ENCODE results near the gene MAN1A1.

The MAN1A1 gene

DNA sequence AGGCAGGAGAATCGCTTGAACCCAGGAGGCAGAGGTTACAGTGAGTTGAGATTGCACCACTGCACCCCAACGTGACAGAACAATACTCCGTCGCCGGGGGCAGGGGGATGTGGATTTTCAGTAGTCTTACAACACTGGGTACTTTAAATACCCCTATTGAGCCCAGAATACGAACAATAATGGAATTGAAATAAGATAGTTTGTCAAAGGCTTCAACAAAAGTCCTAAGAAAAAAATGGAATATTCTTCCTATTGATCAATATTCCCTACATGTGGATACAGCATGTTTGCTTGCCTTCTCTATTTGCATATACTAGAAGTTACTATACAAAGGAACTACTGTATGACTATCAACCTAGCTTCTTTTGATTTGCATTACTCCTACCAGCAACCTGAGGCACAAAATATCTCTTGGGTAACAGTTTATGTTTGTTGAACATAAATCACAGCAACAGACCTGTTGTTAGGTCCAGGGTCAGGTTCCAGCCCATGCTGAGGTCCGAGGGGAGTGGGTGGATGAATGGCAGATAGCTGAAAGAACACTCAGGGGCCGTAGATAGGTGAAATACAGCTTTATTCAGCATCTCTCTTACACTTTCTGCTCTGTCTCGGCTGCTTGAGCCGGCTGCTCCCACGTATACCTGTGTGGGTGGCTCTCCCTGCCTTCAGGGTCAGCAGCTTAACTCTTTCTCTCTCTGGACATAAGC, 23.8 kb downstream of the MAN1A1 start:
- DNase-seq (ENCODE audit: low read depth in 3 of 3) = no peak

DNA sequence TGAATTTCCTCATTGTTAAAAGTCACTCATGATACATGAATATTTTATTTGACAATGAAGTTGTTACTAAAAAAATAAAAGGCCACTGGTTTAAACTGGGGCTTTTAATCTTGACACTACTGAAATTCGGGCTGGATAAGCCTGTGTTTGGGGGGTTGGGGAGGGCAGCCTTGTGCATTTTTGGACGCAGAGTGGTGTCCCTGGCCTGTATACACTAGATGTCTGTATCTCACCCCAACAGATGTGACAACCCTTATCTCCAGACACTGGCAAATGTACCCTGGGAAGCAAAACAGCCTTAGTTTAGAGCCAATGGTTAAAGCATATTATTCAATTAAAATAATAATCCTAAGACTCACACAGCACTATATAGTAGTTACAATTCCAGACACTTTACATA, 24.8 kb downstream of the MAN1A1 start:
- no peak for DNase-seq (ENCODE audit: low read depth in 3 of 3)

DNA sequence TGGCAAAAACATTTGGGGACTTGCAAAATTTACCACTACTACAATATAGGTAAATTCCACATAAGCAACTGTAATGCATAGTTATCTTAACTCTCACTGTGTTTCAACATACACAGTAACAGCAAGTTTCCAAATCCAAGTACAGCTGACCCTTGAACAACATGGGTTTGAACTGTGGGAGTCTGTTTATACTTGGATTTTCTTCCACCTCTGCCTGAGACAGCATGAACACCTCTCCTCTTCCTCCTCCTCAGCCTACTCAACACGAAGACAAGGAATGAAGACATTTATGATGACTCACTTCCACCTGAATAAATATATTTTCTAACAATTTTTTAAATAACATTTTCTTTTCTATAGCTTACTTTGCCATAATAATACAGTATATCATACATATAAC, 25.6 kb downstream of the MAN1A1 start:
- DNase-seq (ENCODE audit: low read depth in 3 of 3) = no peak

DNA sequence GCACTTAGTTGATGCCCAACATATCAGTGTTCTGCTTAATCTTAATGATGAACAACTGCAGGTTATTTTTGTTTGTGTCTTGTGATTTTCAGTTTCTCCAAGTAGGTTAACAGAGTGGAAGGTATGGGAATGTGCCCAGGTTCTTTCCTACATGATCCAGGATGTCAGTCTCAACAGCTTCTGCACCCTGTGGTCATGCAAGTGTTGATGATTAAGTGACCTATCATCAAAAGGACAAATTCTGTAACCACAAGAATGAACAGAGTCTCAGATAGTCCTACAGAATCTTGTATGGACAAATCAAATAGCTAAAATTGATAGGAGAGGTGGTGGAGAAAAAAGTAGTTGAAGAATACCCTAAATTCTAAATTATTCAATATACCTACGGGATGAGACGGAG, 26.1 kb downstream of the MAN1A1 start:
- no peak for DNase-seq (ENCODE audit: low read depth in 3 of 3)

DNA sequence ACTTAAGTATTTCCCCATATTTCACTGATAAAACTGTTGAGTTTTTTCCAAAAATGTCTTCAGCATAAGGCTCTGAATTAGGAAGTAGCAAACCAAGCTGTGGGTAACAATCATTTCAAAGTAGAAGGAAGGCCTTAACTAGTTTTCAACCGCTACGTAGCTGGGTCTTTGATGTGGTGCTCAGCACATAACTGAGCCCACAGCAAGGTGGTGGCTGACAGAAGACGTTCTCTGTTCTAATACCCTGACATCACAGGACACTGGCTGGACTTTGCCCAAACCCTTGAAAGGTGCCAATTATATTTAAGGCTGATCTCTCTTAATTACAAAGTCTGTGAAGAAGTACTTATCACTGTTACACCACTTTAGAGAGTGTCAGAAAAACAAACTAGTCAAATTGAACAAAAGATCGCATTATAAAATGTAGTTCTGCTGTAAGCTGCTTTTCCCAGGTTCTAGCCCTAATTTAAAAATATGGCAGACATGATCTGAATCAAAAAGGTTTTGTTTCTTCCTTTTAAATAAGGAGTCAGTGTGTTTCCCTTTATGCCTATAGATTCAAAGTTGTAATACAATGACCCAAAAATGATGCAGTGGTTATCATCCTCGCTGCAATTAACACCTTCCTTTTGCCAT, 26.7 kb downstream of the MAN1A1 start:
- no peak for DNase-seq (ENCODE audit: low read depth in 3 of 3)

DNA sequence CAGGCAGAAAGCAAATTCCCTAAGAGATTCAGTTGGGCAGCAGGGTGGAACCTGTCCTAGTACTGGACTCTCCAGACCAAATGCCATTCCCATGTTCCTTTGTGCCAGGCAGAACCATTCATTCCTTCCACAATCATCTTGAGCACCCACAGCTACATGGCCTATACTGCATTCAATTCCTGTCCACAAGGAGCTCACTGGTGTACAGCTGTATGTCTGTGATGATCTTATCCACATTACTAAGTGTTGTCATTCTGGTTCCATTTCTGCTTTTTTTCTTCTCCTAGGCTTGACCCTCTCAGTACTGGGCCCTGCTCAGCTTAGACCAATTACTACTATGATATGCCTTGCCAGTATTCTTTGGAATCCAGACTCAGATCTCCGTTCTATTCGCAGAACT, 27.5 kb downstream of the MAN1A1 start:
- no peak for DNase-seq (ENCODE audit: low read depth in 3 of 3)

DNA sequence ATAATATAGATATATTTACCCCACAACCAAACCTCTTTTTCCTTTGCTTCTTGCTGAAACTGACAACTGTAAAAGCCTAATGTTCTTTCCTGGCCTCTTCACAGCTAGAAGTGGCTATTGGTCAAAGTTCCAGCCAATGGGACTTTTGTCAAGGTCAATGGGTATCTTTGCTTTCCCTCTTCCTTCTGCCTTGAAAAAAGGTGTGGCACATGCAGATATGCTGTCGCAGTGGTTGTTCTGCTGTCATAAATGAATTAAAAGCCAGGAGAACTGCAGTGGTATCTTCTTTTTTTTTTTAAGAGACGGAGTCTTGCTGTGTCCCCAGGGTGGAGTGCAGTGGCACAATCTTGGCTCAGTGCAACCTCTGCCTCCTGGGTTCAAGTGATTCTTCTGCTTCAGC, 29.9 kb downstream of the MAN1A1 start:
- DNase-seq (ENCODE audit: low read depth in 3 of 3) = no peak

DNA sequence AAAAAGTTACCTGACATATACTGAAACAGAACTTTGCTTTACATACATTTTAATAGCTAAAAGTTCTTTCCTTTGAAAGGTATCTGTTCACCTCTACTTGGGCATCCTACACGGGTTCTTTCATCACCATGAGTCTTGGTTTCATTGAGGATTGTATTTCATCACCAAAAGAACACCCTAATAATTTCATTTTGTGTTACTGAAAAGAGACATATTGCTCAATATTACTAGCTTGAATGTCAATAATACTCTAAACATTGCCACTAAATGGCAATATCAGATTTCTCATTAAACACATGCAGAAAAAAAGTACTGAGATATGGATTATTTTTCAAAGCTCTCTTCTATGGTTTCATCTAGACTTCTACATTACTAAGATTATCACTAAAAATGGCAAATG, 30.8 kb downstream of the MAN1A1 start:
- no peak for DNase-seq (ENCODE audit: low read depth in 3 of 3)

DNA sequence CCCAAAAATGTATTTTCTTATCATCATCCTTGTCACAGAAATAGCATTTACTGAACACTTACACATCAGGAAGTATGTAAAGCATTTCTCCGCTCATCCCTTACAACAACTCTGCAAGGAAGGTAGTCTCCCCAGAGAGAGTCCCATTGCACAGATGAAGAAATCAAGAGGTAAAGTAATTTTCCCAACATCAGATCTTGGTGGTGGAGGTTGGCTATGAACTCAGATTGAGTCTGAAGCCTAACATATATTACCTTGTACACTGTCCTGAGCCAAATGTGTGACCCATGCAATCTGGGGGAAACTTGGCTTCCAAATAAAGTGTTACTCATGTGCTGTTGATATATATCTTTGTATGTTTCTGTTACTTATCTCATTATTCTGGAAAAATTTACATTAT, 31.4 kb downstream of the MAN1A1 start:
- DNase-seq (ENCODE audit: low read depth in 3 of 3) = no peak

DNA sequence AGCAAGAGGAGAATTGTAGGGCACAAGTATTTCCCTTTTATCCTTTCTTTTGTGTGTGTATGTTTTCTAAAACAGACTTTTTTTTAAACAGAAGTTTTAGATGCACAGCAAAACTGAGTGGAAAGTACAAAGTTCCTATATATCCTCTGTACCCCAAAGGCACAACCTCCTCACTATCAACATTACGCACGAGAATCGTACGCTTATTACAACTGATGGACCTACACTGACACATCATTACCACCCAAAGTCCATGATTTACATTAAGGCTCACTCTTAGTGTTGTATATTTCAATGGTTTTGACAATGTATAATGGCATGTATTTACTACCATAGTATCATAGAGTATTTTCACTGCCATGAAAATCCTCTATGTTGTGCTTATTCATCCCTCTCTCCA, 32.6 kb downstream of the MAN1A1 start:
- DNase-seq (ENCODE audit: low read depth in 3 of 3) = no peak

DNA sequence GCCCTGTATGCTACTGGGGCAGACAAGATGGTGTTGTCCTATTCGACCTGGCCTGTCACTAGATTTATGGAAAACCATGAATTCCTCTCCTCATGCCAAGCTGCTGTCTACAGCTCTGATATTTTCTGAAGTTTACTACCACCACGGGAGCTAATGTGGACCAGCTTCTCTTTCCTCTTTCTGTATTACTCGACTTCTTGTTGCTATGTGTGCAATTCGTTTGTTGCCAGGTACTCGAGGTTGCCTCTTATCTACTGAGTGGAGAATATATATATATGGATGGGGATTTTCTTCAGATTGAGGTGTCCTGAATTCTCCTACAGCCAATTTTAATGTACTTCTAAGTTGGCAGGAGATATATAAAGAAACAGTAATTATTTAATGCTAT, 34.7 kb downstream of the MAN1A1 start:
- no peak for DNase-seq (ENCODE audit: low read depth in 3 of 3)

DNA sequence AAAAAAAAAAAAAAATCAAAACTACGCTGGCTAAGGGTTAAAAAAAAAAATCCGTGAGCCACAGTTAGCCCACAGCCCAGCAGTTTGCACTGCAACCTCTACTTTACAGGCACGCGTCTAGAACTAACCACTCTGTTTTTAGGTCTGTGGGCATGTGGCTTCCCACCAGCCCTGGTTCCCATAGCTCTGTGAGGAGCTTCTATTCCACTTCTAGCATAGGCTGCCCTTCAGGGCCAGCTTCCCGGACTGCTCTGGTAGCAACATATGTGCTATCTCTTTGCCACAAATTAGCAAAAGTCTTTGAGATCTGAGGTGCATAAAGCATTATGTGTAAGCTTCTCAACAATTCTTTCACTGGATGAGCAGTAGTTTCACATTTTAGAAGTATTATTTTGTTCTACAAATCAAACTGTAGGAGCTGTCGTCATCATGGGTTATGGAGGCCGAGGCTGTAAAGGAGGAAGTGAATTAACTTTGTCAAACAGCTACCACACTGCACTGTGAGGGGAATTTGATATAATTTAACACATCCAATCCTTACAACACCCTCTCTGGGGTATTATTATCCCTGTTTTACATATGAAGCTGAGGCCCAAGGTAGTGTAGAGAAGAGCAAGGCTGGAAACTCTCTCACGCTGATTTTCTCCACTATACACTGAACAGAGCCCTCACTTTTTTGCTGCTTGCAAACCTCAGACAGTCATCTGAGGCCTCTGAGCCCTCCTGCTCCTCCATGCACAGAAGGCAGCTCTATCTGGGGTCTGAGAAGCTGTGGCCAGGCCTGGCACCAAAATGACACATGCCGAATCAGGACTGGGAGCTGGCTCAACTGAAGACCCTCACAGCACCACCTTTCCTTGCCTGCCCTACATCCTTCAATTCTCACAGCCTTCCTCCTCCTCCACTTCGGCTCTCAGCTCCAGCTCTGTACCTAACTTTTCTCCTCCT, 35.4 kb downstream of the MAN1A1 start:
- no peak for DNase-seq (ENCODE audit: low read depth in 3 of 3)

DNA sequence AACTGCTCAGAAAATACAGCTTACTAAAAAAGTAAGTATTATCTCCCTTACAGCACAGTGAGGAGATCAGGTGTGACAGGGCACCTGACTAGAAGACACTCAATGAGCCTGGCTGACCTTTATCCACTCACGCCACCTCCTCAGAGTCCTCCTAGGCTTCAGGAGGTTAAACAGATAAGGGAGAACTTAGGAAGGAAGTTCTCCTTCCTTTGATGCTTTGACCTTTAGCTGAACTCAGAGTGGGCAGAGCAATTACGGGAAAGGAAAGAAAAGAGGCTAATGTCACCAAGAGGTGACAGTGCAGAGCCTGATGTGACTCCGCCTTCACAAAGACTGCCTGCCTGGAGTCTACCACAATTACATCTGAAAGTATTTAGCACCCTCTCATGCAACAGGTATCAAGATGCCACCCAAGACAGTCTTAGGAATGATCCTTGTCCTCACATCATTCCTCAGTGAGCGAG, 36.7 kb downstream of the MAN1A1 start:
- DNase-seq (ENCODE audit: low read depth in 3 of 3) = no peak

DNA sequence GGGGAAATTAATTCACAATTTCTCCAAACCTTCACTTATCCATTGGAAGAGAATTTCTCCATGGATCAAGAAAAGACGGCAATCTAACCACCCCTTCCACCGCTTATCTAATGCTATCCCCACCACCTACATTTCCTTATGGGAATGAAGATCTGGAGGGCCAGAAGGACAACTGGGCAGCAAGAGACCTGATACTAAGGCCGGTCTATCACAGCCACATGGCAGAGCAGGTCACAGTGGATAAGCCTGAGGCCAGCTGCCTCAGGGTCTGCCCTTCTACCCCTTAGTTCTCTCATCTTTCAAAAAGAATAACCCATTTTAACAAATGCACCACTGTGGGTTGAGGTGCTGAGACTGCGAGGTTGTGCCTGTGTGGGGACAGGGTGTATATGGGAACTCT, 37.1 kb downstream of the MAN1A1 start:
- no peak for DNase-seq (ENCODE audit: low read depth in 3 of 3)

DNA sequence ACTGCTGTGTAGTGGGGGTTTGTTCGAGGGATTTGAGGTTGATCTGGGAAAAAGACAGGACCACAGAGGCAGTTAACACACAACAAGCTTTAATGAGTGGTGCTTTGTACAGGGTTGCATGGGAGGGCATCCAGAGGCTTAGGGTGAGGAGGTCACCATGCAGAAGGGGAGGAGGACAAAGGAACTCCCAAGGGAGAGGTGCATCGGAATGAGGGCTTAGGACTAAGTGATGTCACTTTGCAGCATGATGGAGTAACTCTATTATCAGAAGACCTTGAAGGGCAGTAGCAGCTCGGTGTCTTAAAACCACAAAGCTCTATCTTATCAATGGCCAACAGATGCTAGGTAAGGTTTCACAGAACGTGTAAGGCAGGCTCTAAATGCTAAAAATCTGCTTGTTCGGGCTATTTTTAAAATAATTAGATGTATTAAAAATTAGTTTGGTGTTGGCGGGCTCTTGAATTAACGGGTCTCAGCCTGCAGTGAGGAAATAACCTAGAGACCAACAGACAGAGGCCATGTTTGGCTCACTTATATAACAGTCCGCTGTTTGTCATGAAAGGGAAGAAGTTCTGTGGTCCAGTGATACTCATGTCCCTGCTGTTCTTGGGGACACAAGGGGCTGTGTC, 37.9 kb downstream of the MAN1A1 start:
- DNase-seq (ENCODE audit: low read depth in 3 of 3) = no peak

DNA sequence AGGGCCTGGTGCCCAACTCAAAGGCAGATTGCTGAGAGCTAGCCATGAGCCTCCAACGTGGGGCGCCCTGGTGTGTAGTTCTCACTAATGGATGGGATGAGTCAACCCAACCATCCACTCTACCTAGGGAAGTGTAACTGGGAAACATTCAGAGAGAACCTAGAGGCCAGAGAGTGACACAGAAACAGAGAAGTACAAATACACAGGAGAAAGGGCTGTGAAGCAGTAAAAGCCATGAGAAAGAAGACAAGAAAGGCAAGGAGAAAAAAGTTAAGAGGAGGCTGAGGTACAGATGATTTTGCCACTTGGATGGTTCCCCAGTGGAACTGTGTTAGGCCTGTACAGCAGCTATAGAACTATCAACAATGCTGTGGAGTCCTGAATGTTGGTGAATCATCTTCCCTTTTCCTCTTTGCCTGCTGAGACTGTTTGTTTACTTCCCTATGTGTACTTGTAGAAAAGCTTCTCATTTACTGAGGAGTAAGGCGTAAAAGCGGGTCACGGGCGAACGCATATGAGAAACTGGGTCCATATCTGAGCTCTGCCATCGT, 39.0 kb downstream of the MAN1A1 start:
- DNase-seq (ENCODE audit: low read depth in 3 of 3) = no peak

DNA sequence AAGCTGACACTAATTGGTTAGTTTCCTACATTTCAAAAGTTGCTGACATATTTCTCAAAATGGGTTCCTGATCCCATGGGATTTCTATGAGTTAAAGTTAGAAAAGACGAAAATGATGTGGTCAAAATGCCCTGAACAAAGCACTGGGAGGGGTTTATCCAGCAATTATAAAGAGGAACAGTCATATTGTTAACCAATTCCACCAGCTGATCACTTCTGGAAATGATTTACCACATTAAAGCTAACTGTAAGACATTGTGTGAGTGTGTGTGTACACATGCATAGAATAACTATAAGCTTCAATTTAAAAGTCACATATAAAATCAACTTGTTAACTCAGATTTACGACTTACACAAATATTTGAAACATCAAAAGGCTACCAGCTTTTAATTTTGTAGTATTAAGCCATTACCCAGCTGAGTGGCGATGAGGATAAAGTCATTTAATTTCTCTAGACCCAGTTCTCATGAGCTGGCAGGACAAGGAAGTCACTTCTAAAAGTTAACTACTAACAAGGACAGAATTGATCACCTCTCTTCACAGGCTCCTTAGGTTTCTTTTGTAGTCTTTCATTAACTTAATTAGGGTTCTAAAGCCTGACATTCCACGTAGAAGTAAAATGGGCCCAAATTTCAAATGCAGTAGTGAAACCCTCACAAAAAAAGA, 40.4 kb downstream of the MAN1A1 start:
- no peak for DNase-seq (ENCODE audit: low read depth in 3 of 3)

DNA sequence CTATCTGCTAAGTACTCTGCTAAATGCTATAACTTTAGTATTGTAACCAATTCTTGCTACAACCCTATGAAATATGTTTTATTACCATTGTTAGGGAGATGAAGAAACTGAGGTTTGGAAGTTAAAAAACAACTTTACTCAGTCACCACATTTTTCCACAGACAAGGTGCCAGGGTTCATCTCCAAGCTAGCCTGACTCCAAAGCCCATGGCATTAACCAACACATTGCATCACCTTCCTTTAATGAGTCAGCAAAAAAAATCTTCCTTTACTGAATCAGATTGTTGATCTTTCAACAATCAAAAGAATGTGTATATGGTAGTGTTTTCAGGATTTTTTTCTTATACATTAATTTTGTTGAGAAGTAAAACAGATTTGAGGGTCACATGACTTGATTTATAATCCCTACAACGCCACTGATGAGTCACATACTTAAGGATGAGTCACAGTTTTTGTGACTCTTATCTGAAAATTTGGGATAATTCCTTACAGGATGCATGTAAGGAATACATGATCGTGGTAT, 41.5 kb downstream of the MAN1A1 start:
- DNase-seq (ENCODE audit: low read depth in 3 of 3) = no peak

DNA sequence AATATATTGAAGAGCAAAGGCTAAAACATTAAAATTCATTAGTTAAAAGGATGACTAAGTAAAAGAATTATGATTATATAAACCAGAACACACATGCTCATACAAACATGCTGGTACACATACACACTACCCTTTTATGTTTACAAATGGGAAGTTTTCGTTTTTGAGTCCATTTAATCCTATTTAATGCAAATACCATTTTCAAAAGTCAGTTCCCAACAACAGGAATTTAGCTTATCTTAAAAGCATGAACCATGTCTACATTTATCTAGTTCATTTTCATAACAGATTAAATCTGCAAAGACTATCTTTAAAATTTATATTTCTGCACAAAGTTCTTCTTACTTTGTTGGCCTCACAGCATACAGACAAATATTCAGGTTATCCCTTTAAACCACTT, 42.5 kb downstream of the MAN1A1 start:
- no peak for DNase-seq (ENCODE audit: low read depth in 3 of 3)

DNA sequence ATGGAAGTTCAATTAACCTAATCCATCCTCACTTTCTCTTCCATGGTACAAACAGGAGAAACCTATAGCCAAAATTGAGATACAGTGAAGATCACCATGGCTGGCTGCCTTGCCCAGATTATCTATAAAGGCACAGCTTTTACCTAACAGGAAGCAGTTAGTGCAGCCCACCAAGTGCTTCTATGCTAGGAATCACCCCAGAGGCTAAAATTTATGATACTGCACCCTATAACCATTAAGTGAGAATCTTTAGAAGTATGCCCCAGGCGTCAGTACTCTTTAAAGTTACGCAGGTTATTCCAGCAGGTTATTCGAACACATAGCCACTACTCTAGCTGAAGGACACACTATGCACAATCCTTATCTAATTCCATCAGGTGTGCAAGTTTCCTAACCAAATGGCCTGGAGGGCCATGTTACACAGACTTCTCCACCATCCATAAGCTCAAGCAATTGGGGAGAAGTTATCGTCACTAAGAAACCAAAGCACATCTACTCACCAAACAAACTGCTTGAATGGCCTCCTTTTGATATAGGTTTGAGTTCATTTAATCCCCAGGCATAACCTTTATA, 43.1 kb downstream of the MAN1A1 start:
- DNase-seq (ENCODE audit: low read depth in 3 of 3) = no peak
